ENCODE measurements around the gene RBKS.

DNA sequence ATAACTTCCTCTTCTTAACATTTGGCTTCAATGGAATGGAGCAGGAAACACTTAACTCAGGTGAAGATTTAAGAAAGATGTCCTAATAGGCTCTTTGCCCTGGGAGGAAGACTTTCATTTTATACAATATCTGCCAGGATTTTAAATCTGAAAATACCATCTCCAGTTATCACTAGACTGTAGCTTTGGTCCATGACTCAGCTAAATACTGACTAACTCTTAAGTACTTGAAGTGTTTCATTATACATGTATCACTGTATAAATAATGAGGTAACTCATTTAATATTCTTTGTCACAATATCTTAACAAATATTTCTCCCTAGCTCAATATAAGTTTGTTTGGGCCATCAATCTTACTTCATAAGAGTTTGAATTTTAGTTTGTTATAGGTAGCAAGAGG is 34.7 kb downstream of the RBKS start:
- TF ChIP-seq, protein P1, sequence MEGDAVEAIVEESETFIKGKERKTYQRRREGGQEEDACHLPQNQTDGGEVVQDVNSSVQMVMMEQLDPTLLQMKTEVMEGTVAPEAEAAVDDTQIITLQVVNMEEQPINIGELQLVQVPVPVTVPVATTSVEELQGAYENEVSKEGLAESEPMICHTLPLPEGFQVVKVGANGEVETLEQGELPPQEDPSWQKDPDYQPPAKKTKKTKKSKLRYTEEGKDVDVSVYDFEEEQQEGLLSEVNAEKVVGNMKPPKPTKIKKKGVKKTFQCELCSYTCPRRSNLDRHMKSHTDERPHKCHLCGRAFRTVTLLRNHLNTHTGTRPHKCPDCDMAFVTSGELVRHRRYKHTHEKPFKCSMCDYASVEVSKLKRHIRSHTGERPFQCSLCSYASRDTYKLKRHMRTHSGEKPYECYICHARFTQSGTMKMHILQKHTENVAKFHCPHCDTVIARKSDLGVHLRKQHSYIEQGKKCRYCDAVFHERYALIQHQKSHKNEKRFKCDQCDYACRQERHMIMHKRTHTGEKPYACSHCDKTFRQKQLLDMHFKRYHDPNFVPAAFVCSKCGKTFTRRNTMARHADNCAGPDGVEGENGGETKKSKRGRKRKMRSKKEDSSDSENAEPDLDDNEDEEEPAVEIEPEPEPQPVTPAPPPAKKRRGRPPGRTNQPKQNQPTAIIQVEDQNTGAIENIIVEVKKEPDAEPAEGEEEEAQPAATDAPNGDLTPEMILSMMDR (IDR thresholded peaks at IDR 0.05), result no peak
- TF ChIP-seq POLR2A (IDR thresholded peaks at IDR 0.05), result no peak
